HG02642 (cell line): Measurements from ENCODE around the gene MYT1.
"Not testable (repeated sequence)": the region's sequence is repeated elsewhere in the genome, so short reads cannot be mapped to it uniquely, and the experiment has no call there.

Source experiments
- ATAC-seq: cut with Tn5 transposase; IDR thresholded peaks from one replicate; pipeline ENCODE4 v1.9.1; 2021; ENCODE audit warnings: mild to moderate bottlenecking; ENCODE audit not compliant: unreplicated experiment, poor library complexity

Gene MYT1

GRCh38 chr20:64164123-64164836, at the start of gene MYT1:
Gene MYT1, plus strand, starts transcription at chr20:64164452. Its CDS starts 34,410 bp downstream, at chr20:64198862.
- ATAC-seq, result no peak

GRCh38 chr20:64115171-64115911, 48.9 kb upstream of the MYT1 start:
- ATAC-seq, result no peak

- ATAC-seq, result no peak
Observed at GRCh38 chr20:64116016-64116415, 48.2 kb upstream of the MYT1 start.

GRCh38 chr20:64116541-64117431, 47.5 kb upstream of the MYT1 start:
- ATAC-seq, result no peak

- ATAC-seq, result not testable (repeated sequence)
Observed at GRCh38 chr20:64117432-64117777, 46.8 kb upstream of the MYT1 start.

- ATAC-seq, result no peak
Observed at GRCh38 chr20:64119301-64119680, 45.0 kb upstream of the MYT1 start.

GRCh38 chr20:64119681-64120341, 44.4 kb upstream of the MYT1 start:
- ATAC-seq, result no peak

GRCh38 chr20:64121586-64121985, 42.7 kb upstream of the MYT1 start:
- no peak for ATAC-seq

- not testable (repeated sequence) for ATAC-seq
Observed at GRCh38 chr20:64122927-64123326, 41.3 kb upstream of the MYT1 start.

- ATAC-seq, result not testable (repeated sequence)
Observed at GRCh38 chr20:64123517-64123916, 40.7 kb upstream of the MYT1 start.

GRCh38 chr20:64129146-64129782, 35.0 kb upstream of the MYT1 start:
- ATAC-seq, result no peak

- ATAC-seq, result no peak
Observed at GRCh38 chr20:64130271-64130670, 34.0 kb upstream of the MYT1 start.

GRCh38 chr20:64130876-64131275, 33.4 kb upstream of the MYT1 start:
- no peak for ATAC-seq

- no peak for ATAC-seq
Observed at GRCh38 chr20:64131406-64131805, 32.8 kb upstream of the MYT1 start.

GRCh38 chr20:64133951-64134407, 30.3 kb upstream of the MYT1 start:
- no peak for ATAC-seq

- not testable (repeated sequence) for ATAC-seq
Observed at GRCh38 chr20:64134744-64135143, 29.5 kb upstream of the MYT1 start.

GRCh38 chr20:64136004-64136710, 28.1 kb upstream of the MYT1 start:
- no peak for ATAC-seq

GRCh38 chr20:64137598-64138031, 26.6 kb upstream of the MYT1 start:
- ATAC-seq, result no peak

- ATAC-seq, result no peak
Observed at GRCh38 chr20:64138276-64138815, 25.9 kb upstream of the MYT1 start.
